Kasumi-1 (cell line): ENCODE data around the gene RPS6KA2.
"Not testable (repeated sequence)": the region's sequence is repeated elsewhere in the genome, so short reads cannot be mapped to it uniquely, and the experiment has no call there.

ENCODE experiments used
- DNase-seq, 2 experiments: peaks; one replicate each; lab custom pipeline; 2025; lab: John Stamatoyannopoulos, UW

RPS6KA2 gene

DNA sequence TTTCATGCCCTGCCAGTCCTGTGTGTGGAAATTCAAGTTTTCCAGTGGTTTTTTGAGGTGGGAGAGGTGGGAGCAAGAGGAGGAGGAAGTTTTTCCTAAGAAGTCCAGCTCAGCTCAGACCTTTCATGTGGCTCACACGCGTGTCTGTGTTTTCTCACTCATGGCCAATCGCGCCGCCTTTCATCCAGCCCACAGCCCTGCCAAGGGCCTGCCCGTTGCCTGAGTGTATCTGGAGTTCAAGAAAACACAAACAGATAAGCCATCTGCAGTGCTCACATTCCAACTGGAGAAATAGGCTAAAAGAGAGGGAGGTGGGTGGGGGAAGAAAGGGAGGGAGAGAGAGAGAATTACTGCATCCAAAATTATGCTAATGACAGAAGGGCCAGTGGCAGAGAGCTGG, 231.7 kb downstream of the RPS6KA2 start:
- DNase-seq, result no peak

GRCh38 chr6:166394036-166394892, 232.8 kb downstream of the RPS6KA2 start:
- no peak for DNase-seq

GRCh38 chr6:166393535-166393823, 233.6 kb downstream of the RPS6KA2 start:
- no peak for DNase-seq

DNA sequence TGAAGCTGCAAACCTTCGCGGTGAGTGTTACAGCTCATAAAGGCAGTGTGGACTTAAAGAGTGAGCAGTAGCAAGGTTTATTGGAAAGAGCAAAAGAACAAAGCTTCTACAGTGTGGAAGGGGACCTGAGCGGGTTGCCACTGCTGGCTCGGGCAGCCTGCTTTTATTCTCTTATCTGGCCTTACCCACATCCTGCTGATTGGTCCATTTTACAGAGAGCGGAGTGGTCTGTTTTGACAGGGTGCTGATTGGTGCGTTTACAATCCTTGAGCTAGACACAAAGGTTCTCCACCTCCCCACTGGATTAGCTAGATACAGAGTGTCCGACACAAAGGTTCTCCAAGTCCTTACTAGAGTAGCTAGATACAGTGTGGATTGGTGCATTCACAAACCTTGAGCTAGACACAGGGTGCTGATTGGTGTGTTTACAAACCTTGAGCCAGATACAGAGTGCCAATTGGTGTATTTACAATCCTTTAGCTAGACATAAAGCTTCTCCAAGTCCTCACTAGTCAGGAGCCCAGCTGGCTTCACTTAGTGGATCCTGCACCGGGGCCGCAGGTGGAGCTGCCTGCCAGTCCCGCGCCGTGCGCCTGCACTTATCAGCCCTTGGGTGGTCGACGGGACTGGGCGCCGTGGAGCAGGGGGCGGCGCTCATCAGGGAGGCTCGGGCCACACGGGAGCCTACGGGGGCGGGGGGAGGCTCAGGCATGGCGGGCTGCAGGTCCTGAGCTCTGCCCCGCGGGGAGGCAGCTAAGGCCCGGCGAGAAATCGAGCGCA, 234.1 kb downstream of the RPS6KA2 start:
- DNase-seq, result not testable (repeated sequence)

DNA sequence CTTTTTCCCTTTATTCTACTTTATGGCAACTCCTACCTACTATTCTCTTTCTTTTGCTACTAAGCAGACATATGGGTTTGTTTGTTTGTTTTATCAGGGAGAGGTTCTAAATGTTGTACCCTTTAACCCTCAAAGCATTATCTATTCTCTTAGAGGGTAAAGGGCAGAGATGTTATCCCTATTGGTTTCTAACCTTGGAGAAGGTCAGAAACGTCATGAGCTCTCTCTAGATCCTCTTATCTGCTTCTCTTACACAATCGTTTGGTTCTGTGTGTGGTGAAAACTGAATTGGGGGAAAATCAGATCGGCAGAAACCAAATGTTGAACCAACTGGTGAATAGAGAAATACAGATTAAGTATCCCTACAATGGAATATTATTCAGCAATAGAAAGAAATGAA, 237.9 kb downstream of the RPS6KA2 start:
- no peak for DNase-seq

- no peak for DNase-seq
These were observed 238.6 kb downstream of the RPS6KA2 start for GRCh38 chr6:166388290-166389004.

GRCh38 chr6:166387642-166388289, 239.3 kb downstream of the RPS6KA2 start:
- no peak for DNase-seq

DNA sequence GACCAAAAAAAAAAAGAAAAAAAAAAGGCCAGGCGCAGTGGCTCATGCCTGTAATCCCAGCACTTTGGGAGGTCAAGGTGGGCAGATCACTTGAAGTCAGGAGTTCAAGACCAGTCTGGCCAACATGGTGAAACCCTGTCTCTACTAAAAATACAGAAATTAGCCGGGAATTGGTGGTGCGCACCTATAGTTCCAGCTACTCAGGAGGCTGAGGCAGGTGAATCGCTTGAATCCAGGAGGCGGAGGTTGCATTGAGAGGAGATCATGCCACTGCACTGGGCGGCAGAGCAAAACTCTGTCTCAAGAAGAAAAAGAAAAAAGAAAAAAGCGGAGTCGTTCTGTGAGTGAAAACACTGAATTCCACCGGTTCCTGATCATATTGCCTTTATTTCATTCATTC, 240.0 kb downstream of the RPS6KA2 start:
- not testable (repeated sequence) for DNase-seq

- DNase-seq, result no peak
These were observed 240.9 kb downstream of the RPS6KA2 start for GRCh38 chr6:166386111-166386510.

DNA sequence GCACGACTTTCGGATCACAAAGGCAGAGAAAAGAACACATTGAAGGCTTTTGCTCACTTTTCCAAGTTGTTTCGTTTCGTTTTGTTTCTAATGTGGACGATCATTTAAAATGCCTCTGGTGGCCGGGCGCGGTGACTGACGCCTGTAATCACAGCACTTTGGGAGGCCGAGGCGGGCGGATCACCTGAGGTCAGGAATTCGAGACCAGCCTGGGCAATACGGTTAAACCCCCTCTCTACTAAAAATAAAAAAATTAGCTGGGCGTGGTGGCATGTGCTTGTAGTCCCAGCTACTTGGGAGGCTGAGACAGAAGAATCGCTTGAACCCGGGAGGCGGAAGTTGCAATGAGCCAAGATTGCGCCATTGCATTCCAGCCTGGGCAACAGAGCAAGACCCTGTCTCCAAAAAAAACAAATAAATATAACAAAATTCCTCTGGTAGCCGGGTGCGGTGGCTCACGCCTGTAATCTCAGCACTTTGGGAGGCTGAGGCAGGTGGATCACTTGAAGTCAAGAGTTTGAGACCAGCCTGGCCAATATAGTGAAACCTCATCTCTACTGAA, 243.2 kb downstream of the RPS6KA2 start:
- not testable (repeated sequence) for DNase-seq

- peak; percentile 89 to 90 for DNase-seq
These were observed 243.9 kb downstream of the RPS6KA2 start, which contains the start of gene MPC1 for GRCh38 chr6:166382933-166383801. TSS of gene MPC1 (minus strand) at chr6:166382940. CDS start at chr6:166382876, 64 bp downstream.

DNA sequence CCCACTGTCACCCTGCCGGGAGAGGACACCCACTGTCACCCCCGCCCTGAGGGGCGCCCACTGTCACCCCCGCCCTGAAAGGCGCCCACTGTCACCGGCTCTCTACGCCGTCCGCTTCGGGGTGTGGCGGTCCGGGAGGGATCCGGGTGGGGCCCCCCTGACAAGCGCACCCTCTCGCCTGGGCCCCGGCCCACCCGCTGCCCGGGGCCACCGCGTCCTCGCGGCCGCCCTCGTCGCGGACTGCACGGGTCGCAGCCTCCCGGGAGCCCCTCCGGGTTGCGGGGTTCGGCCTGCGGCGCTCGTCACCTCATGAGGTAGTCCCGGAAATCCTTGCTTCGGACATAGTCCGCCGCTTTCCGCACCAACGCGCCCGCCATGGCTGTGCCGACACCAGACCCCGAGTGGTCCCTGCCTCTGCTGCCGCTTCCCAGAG, 244.5 kb downstream of the RPS6KA2 start:
- DNase-seq, result no peak

DNA sequence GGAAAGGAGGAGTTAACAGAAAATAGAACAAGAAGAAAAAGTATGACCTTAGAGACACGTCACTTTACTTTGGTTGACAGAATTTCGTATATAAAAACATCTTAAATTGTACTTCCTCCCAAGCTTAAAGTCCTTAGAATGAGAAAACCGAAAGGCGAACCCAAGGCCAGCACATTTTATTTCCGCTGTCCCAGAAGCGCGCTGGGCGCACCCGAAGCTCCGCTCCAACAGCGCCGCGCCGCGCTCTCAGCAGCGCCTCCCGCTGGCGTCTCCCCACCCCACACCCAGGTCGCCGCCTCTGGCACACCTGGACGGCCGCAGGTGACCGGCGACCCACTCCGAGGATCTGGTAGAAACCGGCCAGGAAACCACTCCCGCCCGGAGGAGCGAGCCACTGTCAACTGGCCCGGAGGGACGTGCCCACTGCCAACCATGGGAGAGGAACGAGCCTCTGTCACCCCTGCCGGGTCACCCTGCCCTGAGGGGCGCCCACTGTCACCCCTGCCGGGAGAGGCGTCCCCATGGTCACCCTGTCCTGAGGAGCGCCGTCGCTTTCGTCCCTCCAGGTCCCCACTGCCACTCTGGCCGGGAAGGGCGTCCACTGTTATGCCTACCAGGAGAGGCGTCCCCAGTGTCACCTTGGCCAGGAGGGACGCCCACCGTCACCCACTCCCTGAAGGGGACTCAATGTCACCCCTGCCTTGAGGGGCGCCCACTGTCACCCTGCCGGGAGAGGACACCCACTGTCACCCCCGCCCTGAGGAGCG, 245.1 kb downstream of the RPS6KA2 start:
- peak; percentile 67 to 72 for DNase-seq

DNA sequence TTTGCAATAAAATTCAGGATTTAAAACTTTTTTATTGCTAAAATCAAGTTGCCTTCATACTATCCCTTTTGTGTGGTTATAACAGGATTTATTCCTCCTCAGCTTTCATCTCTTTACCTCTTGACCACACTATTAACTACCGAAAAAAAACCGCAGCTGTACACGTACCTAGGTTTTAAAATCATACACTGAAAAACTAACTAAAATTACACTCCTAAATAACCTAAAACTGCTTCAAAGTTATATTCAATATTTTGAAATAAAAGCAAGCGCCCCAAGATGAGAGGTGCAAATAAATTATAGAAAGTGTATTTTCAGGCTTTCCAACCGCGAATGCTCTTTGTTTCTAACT, 245.7 kb downstream of the RPS6KA2 start:
- no peak for DNase-seq

DNA sequence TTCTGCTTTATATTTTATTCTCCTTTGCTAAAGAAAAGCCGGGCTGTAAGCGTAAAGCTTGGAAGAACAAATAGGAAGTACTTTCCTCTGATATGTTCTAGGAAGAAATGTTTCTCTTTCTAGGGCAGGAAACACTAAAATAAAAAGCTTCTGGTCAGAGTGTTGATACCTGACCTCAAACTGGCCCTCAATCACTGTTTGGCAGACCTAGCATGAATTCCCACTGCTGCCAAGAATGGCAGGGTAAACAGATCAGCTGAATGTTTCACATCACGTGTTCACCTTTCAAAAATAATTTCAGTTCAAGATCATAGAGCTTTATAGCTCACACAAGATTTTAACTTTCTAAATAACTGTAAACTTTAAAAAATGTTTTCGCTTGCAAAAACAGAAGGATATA, 247.3 kb downstream of the RPS6KA2 start:
- DNase-seq, result no peak

DNA sequence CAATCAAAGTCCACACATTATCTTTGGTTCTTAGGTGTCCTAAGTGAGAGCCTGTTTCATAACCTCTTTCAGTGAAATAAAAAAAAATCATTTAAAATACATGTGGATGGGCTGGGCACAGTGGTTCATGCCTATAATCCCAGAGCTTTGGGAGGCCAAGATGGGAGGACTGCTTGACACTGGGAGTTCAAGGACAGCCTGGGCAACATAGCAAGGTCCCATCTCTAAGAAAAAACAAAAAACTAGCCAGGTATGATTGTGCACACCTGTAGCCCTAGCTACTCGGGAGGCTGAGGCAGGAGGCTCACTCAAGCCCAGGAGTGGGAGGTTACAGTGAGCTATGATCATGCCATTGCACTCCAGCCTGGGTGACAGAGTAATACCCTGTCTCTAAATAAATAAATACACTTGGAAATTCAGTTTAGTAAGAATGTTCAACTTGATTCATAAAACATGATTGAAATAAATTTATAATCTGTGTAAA, 247.9 kb downstream of the RPS6KA2 start:
- no peak for DNase-seq

- no peak for DNase-seq
These were observed 249.3 kb downstream of the RPS6KA2 start for GRCh38 chr6:166377721-166378120.

- DNase-seq, result no peak
These were observed 252.0 kb downstream of the RPS6KA2 start for GRCh38 chr6:166375013-166375412.

DNA sequence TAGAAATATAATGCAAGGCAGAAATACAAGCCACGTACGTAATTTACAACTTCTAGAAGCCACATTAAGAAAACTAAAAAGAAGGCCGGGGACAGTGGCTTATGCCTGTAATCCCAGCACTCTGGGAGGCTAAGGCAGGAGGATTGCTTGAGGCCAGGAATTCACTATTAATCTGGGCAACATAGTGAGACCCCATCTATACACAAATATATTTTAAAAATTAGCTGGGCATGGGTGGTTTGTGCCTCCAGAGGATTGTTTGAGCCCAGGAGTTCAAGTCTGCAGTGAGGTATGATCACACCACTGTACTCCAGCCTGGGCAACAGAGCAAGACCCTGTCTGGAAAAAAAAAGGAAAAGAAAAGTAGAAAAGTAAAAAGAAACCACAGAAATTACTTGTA, 256.6 kb downstream of the RPS6KA2 start:
- no peak for DNase-seq

DNA sequence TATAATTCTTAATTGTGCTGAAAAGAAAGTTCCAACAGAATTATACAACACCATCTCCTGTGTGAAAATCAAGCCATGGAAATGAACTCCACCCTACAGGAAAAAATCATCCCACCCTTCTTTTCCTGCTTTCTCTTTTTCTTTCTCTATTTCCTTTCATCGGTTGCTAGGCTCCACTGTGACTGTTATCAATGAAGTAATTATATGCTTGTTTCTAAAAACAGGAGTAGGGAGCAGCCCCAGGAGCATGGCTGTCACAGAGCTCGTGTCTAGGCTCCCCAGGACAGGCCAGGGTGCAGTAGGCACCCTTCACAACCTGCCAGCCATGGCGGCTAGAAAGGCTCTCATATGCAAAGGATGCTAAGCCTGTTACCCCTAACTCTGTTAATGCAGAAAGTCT, 257.3 kb downstream of the RPS6KA2 start:
- DNase-seq, result no peak
